Uterus (tissue), 2 donors: Measurements from ENCODE around the gene KLF7.

Source experiments
- POLR2A ChIP-seq, 2 donors: fragments of 450-650 bp; IDR thresholded peaks; one replicate each; pipeline ENCODE4 v1.6.1; 2016; ENCODE audit warnings: antibody characterized with exemption in 2 of 2, mild to moderate bottlenecking in 1 of 2, moderate library complexity in 1 of 2
- TF ChIP-seq, protein P1 (sequence below), 4 experiments: fragments of 200-600 bp in 2 of 4; fragments of 450-650 bp in 2 of 4; sonication (generic) in 2 of 4; IDR thresholded peaks; one replicate each; pipeline ENCODE4 v1.5.1; 2016 to 2019; ENCODE audit warnings: antibody characterized with exemption in 4 of 4, mild to moderate bottlenecking in 2 of 4, moderate library complexity in 1 of 4

DNA sequence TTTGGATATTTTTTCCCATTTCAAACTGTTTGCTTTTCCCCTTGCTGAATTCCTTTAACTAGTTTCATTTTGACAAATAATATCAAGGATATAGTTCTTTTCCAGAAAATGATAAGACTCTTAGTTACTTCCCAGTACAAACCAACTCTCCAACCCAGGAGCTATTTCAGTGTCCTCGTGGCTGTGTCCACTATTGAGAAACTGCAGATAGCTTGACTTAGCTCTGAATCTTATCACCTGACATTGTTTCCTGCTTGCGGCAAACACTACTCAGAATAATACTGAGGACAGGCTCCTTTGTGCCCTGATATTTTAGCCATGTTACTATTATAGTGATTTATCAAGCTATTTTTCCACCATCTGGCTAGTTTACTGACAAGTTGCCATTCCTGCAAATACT lies 74.6 kb downstream of the KLF7 start:
- TF ChIP-seq, protein P1, sequence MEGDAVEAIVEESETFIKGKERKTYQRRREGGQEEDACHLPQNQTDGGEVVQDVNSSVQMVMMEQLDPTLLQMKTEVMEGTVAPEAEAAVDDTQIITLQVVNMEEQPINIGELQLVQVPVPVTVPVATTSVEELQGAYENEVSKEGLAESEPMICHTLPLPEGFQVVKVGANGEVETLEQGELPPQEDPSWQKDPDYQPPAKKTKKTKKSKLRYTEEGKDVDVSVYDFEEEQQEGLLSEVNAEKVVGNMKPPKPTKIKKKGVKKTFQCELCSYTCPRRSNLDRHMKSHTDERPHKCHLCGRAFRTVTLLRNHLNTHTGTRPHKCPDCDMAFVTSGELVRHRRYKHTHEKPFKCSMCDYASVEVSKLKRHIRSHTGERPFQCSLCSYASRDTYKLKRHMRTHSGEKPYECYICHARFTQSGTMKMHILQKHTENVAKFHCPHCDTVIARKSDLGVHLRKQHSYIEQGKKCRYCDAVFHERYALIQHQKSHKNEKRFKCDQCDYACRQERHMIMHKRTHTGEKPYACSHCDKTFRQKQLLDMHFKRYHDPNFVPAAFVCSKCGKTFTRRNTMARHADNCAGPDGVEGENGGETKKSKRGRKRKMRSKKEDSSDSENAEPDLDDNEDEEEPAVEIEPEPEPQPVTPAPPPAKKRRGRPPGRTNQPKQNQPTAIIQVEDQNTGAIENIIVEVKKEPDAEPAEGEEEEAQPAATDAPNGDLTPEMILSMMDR (IDR thresholded peaks at IDR 0.05) = no peak
- TF ChIP-seq POLR2A (IDR thresholded peaks at IDR 0.05) = no peak
